Measurements from ENCODE around the gene OR1E2.
"Not testable (repeated sequence)": the region's sequence is repeated elsewhere in the genome, so short reads cannot be mapped to it uniquely, and the experiment has no call there.

GRCh38 chr17:3397801-3398200 lies 35.8 kb downstream of the OR1E2 start:
- not testable (repeated sequence) for TF ChIP-seq POLR2A, CTCF, EP300 (IDR thresholded peaks at IDR 0.05)

Measured in tibial nerve (tissue), 4 donors.